Stimulated activated effector memory CD8-positive, alpha-beta T cell treated with anti-CD3 and anti-CD28 coated beads, Interleukin-12 subunit alpha, Interleukin-12 subunit beta, amount 100 ng/mL, for 72 hours (primary cell): ENCODE data around the gene BCL11B.
"Not testable (repeated sequence)": the region's sequence is repeated elsewhere in the genome, so short reads cannot be mapped to it uniquely, and the experiment has no call there.

ENCODE experiments used
- ATAC-seq: fragments of 150-1000 bp; cut with Tn5 transposase; 2 replicates; pipeline ENCODE4 v1.10.0; 2021
- DNase-seq, 2 donors: peaks; one replicate each; pipeline ENCODE4 v3.0.0; 2021 to 2022; ENCODE audit warnings: low spot score in 2 of 2
- H3K27ac Mint-ChIP-seq: one replicate; pipeline ENCODE4 v1.8.0; 2022; ENCODE audit warnings: mild to moderate bottlenecking, mixed read lengths
- H3K36me3 Mint-ChIP-seq: one replicate; pipeline ENCODE4 v1.8.0; 2022; ENCODE audit warnings: mild to moderate bottlenecking, mixed read lengths
- H3K4me1 Mint-ChIP-seq: one replicate; pipeline ENCODE4 v1.8.0; 2022; ENCODE audit warnings: mixed read lengths
- H3K4me3 Mint-ChIP-seq: one replicate; pipeline ENCODE4 v1.8.0; 2022; ENCODE audit warnings: mild to moderate bottlenecking, mixed read lengths
- H3K9me3 Mint-ChIP-seq: one replicate; pipeline ENCODE4 v1.8.0; 2022; ENCODE audit warnings: mixed read lengths

The BCL11B gene

DNA sequence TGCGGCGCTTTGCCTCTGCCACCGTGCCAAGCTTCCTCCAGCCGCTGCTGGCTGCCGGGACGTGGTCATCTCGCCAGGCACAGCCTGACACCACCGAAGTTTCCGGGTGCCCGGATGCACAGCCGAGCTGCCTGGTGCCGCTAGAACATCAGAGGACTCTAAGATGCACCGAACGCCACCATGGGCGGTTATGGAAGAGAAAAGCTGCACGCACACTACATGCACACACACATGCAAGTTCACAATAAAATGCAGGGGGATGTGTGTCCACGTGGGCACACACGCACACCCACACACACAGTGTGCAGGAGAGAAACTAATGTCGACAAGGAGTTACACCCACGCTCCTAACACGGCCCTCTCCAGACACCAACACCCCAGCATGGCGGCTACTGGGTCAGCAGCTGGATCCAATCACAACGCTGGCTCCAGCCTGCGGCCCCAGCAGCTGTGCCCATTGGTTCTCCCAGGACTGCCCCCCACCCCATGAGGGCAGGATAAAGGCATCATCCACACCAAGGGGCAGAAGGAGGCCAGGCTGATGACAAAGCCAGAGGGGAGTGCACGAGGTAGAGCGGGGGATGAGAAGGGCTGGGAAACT lies 82.7 kb downstream of the BCL11B start:
- peaks cover 42% of the 10 kb centered on the region for H3K36me3 Mint-ChIP-seq
- H3K4me1 Mint-ChIP-seq = peaks cover 96% of the 10 kb centered on the region
- H3K27ac Mint-ChIP-seq = peak overlapping the region; percentile 92
- no peaks in the 10 kb centered on the region for H3K9me3 Mint-ChIP-seq
- DNase-seq (peak; percentile 31 to 74), ATAC-seq (peak; percentile 55)
- H3K4me3 Mint-ChIP-seq = peak overlapping the region; percentile 80

GRCh38 chr14:99188731-99189191 lies 83.2 kb downstream of the BCL11B start:
- Mint-ChIP-seq H3K27ac (peak overlapping the region; percentile 92), H3K36me3 (peaks cover 44% of the 10 kb centered on the region), H3K4me1 (peaks cover 96% of the 10 kb centered on the region), H3K9me3 (no peaks in the 10 kb centered on the region), H3K4me3 (peak overlapping the region; percentile 80)
- peak; percentile 55 for ATAC-seq
- no peak for DNase-seq

DNA sequence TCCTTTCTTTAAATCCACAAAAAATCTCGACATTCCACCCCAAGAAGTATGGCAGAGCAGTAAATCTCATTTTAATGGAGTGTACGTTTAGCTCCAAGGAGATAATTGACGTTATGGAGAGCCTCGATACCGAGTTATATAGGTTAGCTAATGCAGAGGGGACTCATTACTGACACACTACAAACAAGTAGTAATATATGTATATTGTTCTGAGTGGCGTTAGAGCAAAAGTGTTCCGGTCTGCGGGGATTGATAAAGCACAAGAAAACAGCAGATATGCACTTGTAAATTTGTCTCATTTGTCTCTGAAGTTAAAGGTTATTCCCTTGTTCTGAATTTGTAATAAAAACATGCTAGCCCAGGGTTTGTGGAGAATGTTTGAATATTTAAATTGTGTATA lies 84.1 kb downstream of the BCL11B start:
- peaks cover 96% of the 10 kb centered on the region for H3K4me1 Mint-ChIP-seq
- H3K9me3 Mint-ChIP-seq = no peaks in the 10 kb centered on the region
- peaks cover 52% of the 10 kb centered on the region for H3K36me3 Mint-ChIP-seq
- ATAC-seq = peak; percentile 79
- DNase-seq = no peak
- peak overlapping the region; percentile 80 for H3K4me3 Mint-ChIP-seq
- H3K27ac Mint-ChIP-seq = peak overlapping the region; percentile 92

DNA sequence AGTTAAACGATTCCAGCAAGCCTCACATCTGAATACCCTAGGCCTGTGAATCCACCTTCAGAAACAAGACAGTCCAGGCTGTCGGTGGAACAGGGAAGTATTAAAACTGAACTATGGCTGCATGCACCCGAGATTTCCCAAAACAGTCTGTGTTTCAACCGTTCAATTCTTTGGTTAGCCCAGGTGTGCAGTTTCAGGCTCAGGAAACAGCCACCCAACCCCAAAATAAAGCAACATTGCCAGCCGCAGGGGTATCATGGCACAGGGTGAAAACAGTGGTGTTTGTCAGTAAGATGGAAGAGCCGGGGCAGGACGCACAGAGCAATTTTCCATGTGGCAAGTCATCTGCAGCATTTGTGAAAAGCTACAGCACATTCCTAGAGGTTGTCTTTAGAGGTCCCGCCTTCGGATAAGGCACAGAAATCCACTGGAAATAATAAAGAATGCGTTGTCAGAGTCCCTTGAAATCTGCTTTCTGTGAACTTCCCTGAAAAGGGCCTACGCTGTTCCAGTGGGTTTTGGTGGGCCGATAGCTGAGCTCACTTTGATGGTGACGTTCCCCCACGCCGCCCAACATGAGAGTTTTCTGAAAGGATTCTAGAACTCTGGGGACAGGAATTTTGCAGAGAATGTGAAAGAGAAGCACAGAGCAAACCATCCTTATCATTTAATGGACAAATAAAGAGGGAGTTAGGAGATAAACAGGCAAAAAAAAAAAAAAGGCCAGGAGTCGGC lies 84.9 kb downstream of the BCL11B start:
- peak overlapping the region; percentile 92 for H3K27ac Mint-ChIP-seq
- peaks cover 96% of the 10 kb centered on the region for H3K4me1 Mint-ChIP-seq
- H3K36me3 Mint-ChIP-seq = peaks cover 59% of the 10 kb centered on the region
- peak overlapping the region; percentile 80 for H3K4me3 Mint-ChIP-seq
- ATAC-seq (no peak), DNase-seq (no peak)
- H3K9me3 Mint-ChIP-seq = no peaks in the 10 kb centered on the region

DNA sequence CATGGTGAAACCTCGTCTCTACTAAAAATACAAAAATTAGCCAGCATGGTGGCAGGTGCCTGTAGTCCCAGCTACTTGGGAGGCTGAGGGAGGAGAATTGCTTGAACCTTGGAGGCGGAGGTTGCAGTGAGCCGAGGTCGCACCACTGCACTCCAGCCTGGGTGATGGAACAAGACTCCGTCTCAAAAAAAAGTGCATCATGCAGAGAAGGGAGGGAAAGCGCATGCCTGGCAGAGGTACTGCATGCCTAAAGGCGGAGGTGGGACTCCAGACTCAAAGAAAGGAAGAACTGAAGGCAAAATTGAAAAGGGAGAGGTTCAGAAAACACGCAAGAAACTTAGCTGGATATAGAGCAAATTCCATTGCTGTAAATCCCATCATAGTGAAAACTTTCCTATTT lies 85.7 kb downstream of the BCL11B start:
- not testable (repeated sequence) for H3K9me3 Mint-ChIP-seq, DNase-seq, ATAC-seq
- peaks cover 67% of the 10 kb centered on the region for H3K36me3 Mint-ChIP-seq
- peak overlapping the region; percentile 92 for H3K27ac Mint-ChIP-seq
- H3K4me3 Mint-ChIP-seq = peak overlapping the region; percentile 80
- H3K4me1 Mint-ChIP-seq = peaks cover 96% of the 10 kb centered on the region

- peaks cover 75% of the 10 kb centered on the region for H3K36me3 Mint-ChIP-seq
- ATAC-seq = no peak
Measured at GRCh38 chr14:99185436-99186068, 86.4 kb downstream of the BCL11B start.

DNA sequence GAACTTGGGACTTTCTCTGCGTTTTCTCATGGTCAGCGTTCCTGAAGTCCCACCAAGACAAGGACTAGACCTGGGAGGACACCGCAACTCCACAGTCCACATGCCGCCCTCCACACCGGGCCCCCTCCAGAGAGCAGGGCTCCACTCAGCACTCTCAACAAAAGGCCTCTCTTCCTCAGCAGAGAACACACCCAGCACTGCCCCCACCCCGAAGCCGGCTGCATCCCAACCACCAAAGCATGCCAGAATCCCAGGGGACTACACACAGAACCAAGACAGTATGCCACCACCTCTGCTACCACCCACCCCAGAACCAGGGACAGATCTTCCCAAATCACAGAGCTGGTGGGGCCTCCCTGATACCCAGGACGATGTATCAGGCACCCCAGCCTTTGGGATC lies 88.3 kb downstream of the BCL11B start:
- peaks cover 86% of the 10 kb centered on the region for H3K36me3 Mint-ChIP-seq
- no peak overlapping the region for H3K4me3 Mint-ChIP-seq
- no peak for DNase-seq

More at GRCh38 chr14:99185436-99186068, 86.4 kb downstream of the BCL11B start:
- no peak for DNase-seq
- peak overlapping the region; percentile 80 for H3K4me3 Mint-ChIP-seq
- peak overlapping the region; percentile 92 for H3K27ac Mint-ChIP-seq
- H3K4me1 Mint-ChIP-seq = peaks cover 91% of the 10 kb centered on the region
- H3K9me3 Mint-ChIP-seq = no peaks in the 10 kb centered on the region

GRCh38 chr14:99183311-99183710 lies 88.7 kb downstream of the BCL11B start:
- Mint-ChIP-seq H3K4me3 (no peak overlapping the region), H3K27ac (peak overlapping the region; percentile 92), H3K9me3 (no peaks in the 10 kb centered on the region), H3K36me3 (peaks cover 87% of the 10 kb centered on the region), H3K4me1 (peaks cover 91% of the 10 kb centered on the region)
- no peak for ATAC-seq
- no peak for DNase-seq

More for the DNA sequence above, 88.3 kb downstream of the BCL11B start:
- H3K27ac Mint-ChIP-seq = peak overlapping the region; percentile 92
- no peak for ATAC-seq
- H3K9me3 Mint-ChIP-seq = no peaks in the 10 kb centered on the region
- peaks cover 87% of the 10 kb centered on the region for H3K4me1 Mint-ChIP-seq

DNA sequence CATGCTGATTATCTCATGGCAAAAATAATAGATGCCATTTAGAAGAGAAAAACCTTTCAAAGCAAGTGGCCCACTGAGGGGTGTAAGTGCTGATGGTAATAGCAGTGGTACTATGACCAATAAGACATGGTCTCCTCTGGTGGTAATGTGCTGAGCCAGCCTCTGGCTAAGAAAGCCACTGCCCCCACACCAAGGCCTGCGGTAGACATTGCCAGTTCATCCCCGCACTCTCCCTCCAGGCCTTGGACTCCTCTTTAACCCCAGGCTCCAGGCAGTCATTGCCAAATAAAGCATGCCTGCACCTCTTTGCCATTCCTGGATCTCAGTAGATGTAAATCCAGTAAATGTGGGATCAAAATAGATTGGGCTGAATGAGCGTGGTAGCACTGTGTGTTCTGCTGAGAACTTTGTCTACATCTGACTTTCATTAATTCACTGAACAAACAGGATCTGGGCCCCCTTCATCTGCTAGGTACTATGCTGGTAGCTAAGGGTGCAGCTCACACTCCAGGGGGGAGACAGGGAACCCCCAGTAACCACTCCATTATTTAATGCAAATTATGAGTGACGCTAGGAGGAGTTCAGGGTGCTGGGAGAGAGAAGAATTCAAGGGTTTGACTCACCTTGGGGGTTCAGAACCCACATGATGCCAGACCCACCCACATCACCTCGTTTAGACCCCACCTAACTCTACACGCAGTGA lies 89.3 kb downstream of the BCL11B start:
- H3K9me3 Mint-ChIP-seq = no peaks in the 10 kb centered on the region
- DNase-seq (no peak), ATAC-seq (no peak)
- H3K4me1 Mint-ChIP-seq = peaks cover 91% of the 10 kb centered on the region
- H3K27ac Mint-ChIP-seq = peak overlapping the region; percentile 92
- H3K36me3 Mint-ChIP-seq = peaks cover 86% of the 10 kb centered on the region
- no peak overlapping the region for H3K4me3 Mint-ChIP-seq

GRCh38 chr14:99181804-99182520 lies 90.0 kb downstream of the BCL11B start:
- H3K9me3 Mint-ChIP-seq = no peaks in the 10 kb centered on the region
- H3K36me3 Mint-ChIP-seq = peaks cover 86% of the 10 kb centered on the region
- peak overlapping the region; percentile 23 for H3K4me3 Mint-ChIP-seq
- H3K4me1 Mint-ChIP-seq = peaks cover 84% of the 10 kb centered on the region
- DNase-seq = no peak
- ATAC-seq = no peak
- H3K27ac Mint-ChIP-seq = peak overlapping the region; percentile 92

GRCh38 chr14:99181241-99181640 lies 90.8 kb downstream of the BCL11B start:
- Mint-ChIP-seq H3K4me3 (peak overlapping the region; percentile 23), H3K27ac (peak overlapping the region; percentile 92), H3K9me3 (no peaks in the 10 kb centered on the region), H3K4me1 (peaks cover 77% of the 10 kb centered on the region), H3K36me3 (peaks cover 88% of the 10 kb centered on the region)
- no peak for DNase-seq
- ATAC-seq = no peak

GRCh38 chr14:99179946-99180345 lies 92.1 kb downstream of the BCL11B start:
- DNase-seq (no peak), ATAC-seq (no peak)
- Mint-ChIP-seq H3K4me1 (peaks cover 64% of the 10 kb centered on the region), H3K9me3 (no peaks in the 10 kb centered on the region), H3K4me3 (peak overlapping the region; percentile 4), H3K36me3 (peaks cover 89% of the 10 kb centered on the region), H3K27ac (peak overlapping the region; percentile 92)

DNA sequence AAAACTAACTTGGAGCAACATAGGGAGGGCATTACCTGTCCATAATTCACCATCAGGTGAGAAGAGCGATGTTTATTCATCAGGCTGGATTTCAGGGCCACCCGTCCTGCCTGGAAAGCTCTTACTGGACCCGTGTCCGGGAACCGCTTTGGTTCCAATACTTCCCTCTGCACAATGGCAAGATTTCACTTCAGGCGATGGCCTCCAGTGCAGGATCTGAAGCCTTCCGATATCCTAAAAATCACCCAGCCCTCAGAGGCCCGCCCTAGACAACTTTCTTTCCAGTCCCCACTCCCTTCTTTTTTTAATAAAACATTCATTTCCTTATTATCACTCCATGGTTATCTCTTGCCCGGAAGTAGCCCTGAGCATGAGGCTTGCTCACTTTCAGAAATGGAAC lies 92.5 kb downstream of the BCL11B start:
- Mint-ChIP-seq H3K27ac (peak overlapping the region; percentile 92), H3K4me1 (peaks cover 59% of the 10 kb centered on the region), H3K36me3 (peaks cover 89% of the 10 kb centered on the region), H3K4me3 (peak overlapping the region; percentile 4), H3K9me3 (no peaks in the 10 kb centered on the region)
- no peak for DNase-seq
- ATAC-seq = no peak

GRCh38 chr14:99177886-99178835 lies 93.8 kb downstream of the BCL11B start:
- DNase-seq (no peak), ATAC-seq (no peak)
- Mint-ChIP-seq H3K36me3 (peaks cover 89% of the 10 kb centered on the region), H3K4me3 (no peak overlapping the region), H3K27ac (peak overlapping the region; percentile 92), H3K9me3 (no peaks in the 10 kb centered on the region), H3K4me1 (peaks cover 46% of the 10 kb centered on the region)
